HG03045 (cell line): ENCODE measurements around the gene HCLS1.
"Not testable (repeated sequence)": the region's sequence is repeated elsewhere in the genome, so short reads cannot be mapped to it uniquely, and the experiment has no call there.

Source experiments
- ATAC-seq: cut with Tn5 transposase; IDR thresholded peaks from one replicate; pipeline ENCODE4 v1.9.1; 2021; ENCODE audit warnings: mild to moderate bottlenecking, moderate library complexity; ENCODE audit not compliant: unreplicated experiment

The HCLS1 gene

DNA sequence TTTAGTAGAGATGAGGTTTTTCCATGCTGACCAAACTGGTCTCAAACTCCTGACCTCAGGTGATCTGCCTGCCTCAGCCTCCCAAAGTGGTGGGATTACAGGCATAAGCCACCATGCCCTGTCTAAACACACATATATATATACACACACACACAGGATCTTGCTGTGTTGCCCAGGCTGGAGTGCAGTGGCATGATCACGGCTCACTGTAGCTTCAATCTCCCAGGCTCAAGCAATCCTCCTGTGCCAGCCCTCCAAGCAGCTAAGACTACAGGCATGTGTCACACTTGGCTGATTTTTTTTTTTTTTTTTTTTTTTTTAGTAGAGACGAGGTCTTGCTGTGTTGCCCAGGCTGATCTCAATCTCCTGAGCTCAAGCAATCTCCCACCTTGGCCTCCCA lies 60.8 kb downstream of the HCLS1 start:
- ATAC-seq = not testable (repeated sequence)

DNA sequence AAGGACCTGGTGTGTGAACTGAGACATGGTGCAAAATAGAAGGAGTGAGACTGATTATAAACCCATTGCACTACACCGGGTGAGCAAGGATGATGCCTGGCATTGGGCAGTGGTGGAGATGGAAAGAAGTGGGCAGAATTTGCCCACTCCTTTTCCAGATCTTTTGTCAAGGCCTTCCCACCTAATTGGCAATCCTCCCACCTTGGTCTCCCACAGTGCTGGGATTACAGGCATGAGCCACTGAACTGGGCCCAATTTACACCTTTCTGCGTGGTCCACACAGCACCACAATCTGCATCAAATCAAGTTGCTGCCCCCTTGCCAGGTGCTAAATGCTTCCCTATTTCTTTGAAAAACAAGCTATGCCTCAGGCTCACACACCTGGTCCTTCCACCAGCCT lies 62.1 kb downstream of the HCLS1 start:
- no peak for ATAC-seq

DNA sequence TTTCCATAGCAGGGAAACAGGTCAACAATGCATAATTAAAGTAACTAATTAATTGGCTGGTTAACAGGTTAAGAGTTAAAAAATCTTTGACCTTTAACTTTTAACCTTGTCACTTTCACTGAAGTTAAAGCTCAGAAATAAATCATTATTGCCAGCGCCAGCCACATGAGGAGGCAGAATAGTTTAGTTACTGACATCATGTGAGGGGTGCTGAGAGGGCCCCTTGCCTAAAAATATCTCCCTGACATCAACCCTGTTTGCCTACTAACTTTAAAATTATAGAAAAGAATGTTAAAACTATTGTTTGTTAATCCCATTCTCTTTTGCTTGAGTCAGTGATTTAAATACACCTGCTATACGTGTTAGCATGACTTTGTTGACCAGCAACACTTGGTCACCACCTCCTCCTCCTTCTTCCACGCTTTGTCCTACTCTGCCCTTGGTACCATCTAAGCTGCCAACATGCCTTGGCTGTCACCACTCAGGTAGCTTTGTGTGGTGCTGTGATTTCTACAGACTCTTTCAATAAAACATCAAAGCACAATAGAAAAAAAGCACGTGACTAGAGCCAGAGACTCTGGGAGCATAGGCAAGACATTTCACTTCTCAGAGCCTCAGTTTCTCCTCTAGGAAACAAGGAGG lies 64.8 kb downstream of the HCLS1 start:
- ATAC-seq = no peak

DNA sequence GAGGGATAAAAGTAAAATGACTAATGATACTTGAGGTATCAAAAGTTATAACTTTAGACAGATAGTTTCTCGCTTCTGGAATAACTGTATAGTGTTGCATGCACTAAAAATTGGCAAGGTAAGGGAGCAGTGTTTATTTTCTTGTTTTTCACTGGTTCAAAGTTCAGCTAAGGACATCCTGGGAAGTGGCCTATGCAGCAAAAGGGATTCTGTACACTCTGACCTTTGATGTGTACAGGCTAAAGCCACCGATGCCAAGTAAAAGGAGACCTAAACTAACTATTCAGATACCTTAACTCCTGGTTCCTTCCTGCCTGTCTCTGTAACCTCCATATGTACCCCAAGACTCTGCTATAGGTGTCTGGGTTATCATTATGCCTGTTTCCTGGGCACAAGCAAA lies 65.9 kb downstream of the HCLS1 start:
- no peak for ATAC-seq

DNA sequence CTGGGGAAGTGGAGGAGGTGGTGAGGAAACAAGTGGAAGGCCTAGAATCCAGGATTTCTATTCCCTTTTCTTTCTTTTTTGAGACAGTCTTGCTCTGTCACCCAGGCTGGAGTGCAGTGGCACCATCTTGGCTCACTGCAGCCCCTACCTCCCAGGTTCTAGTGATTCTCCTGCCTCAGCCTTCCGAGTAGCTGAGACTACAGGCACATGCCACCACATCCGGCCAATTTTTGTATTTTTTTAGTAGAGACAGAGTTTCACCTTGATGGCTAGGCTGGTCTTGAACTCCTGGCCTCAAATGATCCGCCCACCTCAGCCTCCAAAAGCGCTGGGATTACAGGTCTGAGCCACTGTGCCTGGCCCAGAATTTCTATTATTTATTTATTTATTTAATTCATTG lies 66.9 kb downstream of the HCLS1 start:
- ATAC-seq = not testable (repeated sequence)

DNA sequence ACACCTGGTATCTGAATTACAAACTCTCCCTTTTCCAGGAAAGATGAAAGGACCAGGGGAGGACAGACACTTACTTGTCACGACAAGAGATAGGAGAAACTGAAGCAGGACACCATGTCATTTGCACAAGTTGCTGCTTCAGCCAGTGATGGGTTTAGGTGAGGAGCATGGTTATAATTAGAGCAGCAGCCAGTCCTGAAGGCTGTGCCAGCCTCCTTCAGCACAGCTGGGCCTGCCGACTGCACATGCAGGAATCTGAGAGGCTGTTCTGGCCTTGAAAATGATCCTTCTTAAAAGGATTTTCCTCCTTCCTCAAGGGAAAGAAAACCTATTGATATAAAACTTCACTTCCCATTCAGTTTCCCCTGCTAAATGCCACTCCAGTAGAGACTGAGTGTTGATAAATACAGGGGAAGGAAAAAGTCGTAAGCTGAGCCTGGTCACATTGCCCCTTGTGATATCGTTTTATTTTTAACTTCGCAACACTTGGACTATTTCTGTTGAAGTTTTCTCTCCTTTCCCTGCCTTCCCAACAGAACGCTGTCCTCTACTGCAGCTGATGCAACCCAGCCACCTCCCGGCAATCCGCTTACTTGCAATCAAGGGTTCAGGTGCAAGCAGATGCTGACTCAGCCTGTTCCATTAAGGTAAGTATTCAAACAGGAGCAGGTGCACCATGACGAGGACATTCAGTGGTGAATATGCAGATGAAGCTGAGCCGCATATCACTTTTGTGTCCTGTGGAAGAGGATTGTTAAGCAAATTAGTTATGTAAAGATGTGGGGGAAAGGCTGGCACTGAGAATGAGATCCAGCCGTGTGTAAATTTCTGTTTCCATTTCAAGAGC lies 67.6 kb downstream of the HCLS1 start, which contains the start of gene FBXO40:
FBXO40 (plus strand) TSS at position 524 of the 847 bp plus-strand sequence. CDS start 27,197 bp downstream, outside the sequence.
- ATAC-seq = peak; percentile 73

DNA sequence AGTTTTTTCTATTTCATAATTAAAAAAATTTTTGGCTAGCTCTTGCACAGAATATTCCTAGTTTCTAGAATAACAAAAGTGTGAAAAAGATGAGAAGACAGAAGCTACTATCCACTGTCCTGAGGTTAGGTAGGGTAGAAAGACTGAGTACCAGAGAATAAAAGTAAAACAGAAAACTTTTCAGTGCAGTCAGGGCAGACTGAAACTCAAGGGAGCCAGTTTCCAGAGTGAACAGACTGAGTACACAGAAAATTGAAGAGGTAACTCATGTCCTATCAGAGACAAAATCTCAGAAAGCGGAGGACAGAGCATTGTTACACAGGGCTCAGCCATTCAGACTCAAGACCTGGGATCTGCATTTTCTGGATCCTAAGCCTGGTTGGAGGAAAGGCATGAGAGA lies 76.3 kb downstream of the HCLS1 start:
- no peak for ATAC-seq

DNA sequence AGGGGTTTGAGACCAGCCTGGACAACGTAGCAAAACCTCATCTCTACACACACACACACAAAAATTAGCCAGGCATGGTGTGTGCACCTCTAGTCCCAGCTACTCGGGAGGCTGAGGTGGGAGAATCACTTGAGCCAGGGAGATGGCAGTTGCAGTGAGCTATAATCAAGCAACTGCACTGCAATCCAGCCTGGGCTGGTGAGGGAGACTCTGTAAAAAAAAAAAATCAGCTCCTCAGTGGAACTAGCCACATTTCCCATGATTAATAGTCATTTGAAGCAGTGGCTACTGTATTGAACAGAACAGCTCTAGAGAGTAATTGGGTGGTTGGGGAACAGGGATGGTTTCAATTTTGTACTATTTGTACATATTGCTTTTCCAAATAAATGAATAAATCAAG lies 79.0 kb downstream of the HCLS1 start:
- ATAC-seq = no peak
